Gastroesophageal sphincter (tissue), 4 donors: ENCODE measurements around the gene CCDC13. TPM values are rescaled to one million over a fixed set of nuclear protein-coding genes. Genes with fewer than 3 reads are reported as not detected.

ENCODE experiments used
- ATAC-seq: fragments of 150-250 bp; one replicate; pipeline ENCODE4 v1.9.1; 2016; ENCODE audit warnings: mild to moderate bottlenecking, moderate library complexity
- H3K27ac ChIP-seq, 4 donors: fragments of 200-600 bp; sonication (generic) in 3 of 4; 1 replicate in 3 of 4; 2 replicates in 1 of 4; pipeline ENCODE4 v1.5.1; 2016 to 2019
- H3K27me3 ChIP-seq: fragments of 200-600 bp; sonication (generic); one replicate; pipeline ENCODE4 v1.5.1; 2019
- H3K36me3 ChIP-seq, 2 donors: fragments of 200-600 bp; sonication (generic); one replicate each; pipeline ENCODE4 v1.5.1; 2019; ENCODE audit warnings: control low read depth in 1 of 2
- H3K4me1 ChIP-seq, 3 donors: fragments of 200-600 bp; sonication (generic); 1 replicate in 2 of 3; 2 replicates in 1 of 3; pipeline ENCODE4 v1.5.1; 2016 to 2019; ENCODE audit warnings: control low read depth in 2 of 3
- H3K4me3 ChIP-seq, 2 donors: fragments of 200-600 bp; sonication (generic); one replicate each; pipeline ENCODE4 v1.5.1; 2019; ENCODE audit warnings: mild to moderate bottlenecking in 1 of 2, moderate library complexity in 1 of 2
- H3K9me3 ChIP-seq, 3 donors: fragments of 200-600 bp; sonication (generic); one replicate each; pipeline ENCODE4 v1.5.1; 2017 to 2019; ENCODE audit warnings: control low read depth in 2 of 3
- EP300 ChIP-seq: sonication (generic); formaldehyde crosslinking; IDR thresholded peaks from one replicate; pipeline ENCODE4 v1.6.1; 2017; ENCODE audit warnings: antibody characterized with exemption, mild to moderate bottlenecking
- POLR2A ChIP-seq, 2 donors: fragments of 450-650 bp; IDR thresholded peaks; one replicate each; pipeline ENCODE4 v1.6.1; 2017; ENCODE audit warnings: antibody characterized with exemption in 2 of 2, mild to moderate bottlenecking in 2 of 2, moderate library complexity in 1 of 2
- POLR2AphosphoS5 ChIP-seq: sonication (generic); formaldehyde crosslinking; IDR thresholded peaks from one replicate; pipeline ENCODE4 v1.6.1; 2017; ENCODE audit warnings: antibody characterized with exemption
- WGBS, 2 donors: methylation state at CpG; one replicate each; pipeline ENCODE4 v1.1.5; 2018; ENCODE audit warnings: low coverage in 1 of 2; 5-methylcytosine and 5-hydroxymethylcytosine counted together
- total RNA-seq, 4 donors: library from RNA; depleted of rRNA; stranded (reverse); fragments of >200 nt; gene quantifications; one replicate each; pipeline ENCODE4 v1.1.0, GENCODE V29; 2016
- TF ChIP-seq, protein P1 (sequence below), 4 experiments: fragments of 200-600 bp in 2 of 4; fragments of 450-650 bp in 2 of 4; sonication (generic) in 1 of 4; IDR thresholded peaks; one replicate each; pipeline ENCODE4 v1.5.1; 2017 to 2019; ENCODE audit warnings: antibody characterized with exemption in 4 of 4, mild to moderate bottlenecking in 2 of 4, moderate library complexity in 2 of 4

The CCDC13 gene
- total RNA-seq, 4 donors from 2014 or later: 2.8 to 7.4 (median 5.6) TPM

DNA sequence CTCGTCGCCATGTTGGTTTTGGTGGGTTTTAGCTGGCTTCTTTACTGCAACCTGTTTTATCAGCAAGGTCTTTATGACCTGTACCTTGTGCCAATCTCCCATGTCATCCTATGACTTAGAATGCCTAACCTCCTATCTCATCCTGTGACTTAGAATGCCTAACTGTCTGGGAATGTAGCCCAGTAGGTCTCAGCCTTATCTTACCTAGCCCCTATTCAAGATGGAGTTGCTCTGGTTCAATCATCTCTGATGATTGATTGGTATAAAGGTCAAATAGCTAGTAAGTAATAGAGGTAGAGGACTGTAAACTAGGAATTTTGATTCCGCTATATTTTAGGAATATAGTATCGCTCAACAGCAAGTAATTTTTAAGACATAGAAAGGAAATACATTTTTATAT, 34.9 kb upstream of the CCDC13 start:
- no peak for TF ChIP-seq POLR2AphosphoS5
- Histone ChIP-seq H3K4me3 (no peak overlapping the region), H3K27ac (no peak overlapping the region), H3K36me3 (no peaks in the 10 kb centered on the region), H3K9me3 (no peaks in the 10 kb centered on the region), H3K4me1 (peaks cover 0 to 16% (median 6%) of the 10 kb centered on the region in 3 donors), H3K27me3 (no peaks in the 10 kb centered on the region)
- ATAC-seq: no peak
- 83 to 88% methylated on average over 4 of the region's 4 CpGs for WGBS, 2 donors

DNA sequence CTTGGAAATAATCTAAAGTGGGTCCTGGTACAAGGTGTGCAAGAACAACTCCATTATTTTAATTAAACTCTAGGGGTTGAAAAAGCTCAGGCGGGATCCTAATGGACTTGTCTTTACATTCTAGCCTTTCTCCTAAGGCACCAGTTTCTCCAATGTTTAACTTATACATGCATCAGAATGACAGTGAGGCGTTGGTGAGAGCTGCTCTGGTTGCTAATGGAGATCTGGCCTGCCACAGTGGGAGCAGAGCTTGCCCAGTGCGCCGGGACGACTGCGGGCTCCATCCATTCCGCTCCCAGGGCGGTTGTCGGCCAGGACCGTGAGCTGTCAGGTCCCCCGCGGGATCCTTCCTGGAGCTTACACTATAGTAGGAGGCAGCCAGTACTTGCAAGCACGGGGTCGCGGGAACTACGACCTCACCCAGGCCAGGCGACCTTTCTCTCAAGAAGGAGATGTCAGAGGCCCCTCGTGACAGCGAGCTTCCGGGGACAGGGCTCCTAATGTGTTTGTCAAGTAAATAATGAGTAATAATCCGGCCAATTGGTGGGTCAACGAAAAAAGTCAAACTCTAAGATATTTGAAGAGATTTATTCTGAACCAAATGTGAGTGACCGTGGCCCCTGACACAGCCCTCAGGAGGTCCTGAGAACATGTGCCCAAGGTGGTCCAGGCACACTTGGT, 32.2 kb upstream of the CCDC13 start:
- Histone ChIP-seq H3K4me1 (peaks cover 11 to 43% (median 15%) of the 10 kb centered on the region in 3 donors), H3K36me3 (no peaks in the 10 kb centered on the region), H3K27me3 (no peaks in the 10 kb centered on the region), H3K9me3 (no peaks in the 10 kb centered on the region), H3K4me3 (peak overlapping the region; percentile 68 to 76), H3K27ac (peak overlapping the region; percentile 85 to 99 (median 96))
- TF ChIP-seq EP300 (no peak), POLR2A (IDR thresholded peaks at IDR 0.05) (no peak), POLR2AphosphoS5 (no peak)
- TF ChIP-seq, protein P1, sequence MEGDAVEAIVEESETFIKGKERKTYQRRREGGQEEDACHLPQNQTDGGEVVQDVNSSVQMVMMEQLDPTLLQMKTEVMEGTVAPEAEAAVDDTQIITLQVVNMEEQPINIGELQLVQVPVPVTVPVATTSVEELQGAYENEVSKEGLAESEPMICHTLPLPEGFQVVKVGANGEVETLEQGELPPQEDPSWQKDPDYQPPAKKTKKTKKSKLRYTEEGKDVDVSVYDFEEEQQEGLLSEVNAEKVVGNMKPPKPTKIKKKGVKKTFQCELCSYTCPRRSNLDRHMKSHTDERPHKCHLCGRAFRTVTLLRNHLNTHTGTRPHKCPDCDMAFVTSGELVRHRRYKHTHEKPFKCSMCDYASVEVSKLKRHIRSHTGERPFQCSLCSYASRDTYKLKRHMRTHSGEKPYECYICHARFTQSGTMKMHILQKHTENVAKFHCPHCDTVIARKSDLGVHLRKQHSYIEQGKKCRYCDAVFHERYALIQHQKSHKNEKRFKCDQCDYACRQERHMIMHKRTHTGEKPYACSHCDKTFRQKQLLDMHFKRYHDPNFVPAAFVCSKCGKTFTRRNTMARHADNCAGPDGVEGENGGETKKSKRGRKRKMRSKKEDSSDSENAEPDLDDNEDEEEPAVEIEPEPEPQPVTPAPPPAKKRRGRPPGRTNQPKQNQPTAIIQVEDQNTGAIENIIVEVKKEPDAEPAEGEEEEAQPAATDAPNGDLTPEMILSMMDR (IDR thresholded peaks at IDR 0.05): no peak
- ATAC-seq: no peak
- WGBS, 2 donors: 57 to 69% methylated on average over 2 to 5 of the region's 23 CpGs

DNA sequence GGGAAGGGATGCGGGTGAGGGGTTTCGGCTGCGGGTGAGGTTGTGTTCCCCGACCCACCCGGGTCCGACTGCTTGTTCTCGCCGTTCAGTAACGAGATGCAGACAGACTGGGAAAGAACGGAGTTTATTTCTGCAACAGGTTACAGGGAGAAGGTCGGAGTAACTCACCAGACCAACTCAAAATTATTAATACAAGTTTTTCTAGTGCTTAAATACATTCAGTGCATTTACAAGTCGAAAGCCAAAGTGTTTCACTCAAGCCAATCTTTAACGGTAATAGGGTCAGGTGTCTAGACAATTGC, 31.7 kb upstream of the CCDC13 start:
- H3K4me1 ChIP-seq: peaks cover 15 to 48% (median 17%) of the 10 kb centered on the region in 3 donors
- WGBS, 2 donors: 0 to 6% methylated on average over 2 to 6 of the region's 13 CpGs
- H3K27me3 ChIP-seq: no peaks in the 10 kb centered on the region
- TF ChIP-seq POLR2A (IDR thresholded peaks at IDR 0.05) (no peak), POLR2AphosphoS5 (no peak), EP300 (peak; percentile 51)
- TF ChIP-seq, protein P1 (IDR thresholded peaks at IDR 0.05): peak in 1 of 4 experiments; percentile 8
- ATAC-seq: no peak
- H3K4me3 ChIP-seq: peak overlapping the region; percentile 68 to 76
- no peaks in the 10 kb centered on the region for H3K36me3 ChIP-seq
- H3K9me3 ChIP-seq: no peaks in the 10 kb centered on the region
- peak overlapping the region; percentile 85 to 99 (median 96) for H3K27ac ChIP-seq

DNA sequence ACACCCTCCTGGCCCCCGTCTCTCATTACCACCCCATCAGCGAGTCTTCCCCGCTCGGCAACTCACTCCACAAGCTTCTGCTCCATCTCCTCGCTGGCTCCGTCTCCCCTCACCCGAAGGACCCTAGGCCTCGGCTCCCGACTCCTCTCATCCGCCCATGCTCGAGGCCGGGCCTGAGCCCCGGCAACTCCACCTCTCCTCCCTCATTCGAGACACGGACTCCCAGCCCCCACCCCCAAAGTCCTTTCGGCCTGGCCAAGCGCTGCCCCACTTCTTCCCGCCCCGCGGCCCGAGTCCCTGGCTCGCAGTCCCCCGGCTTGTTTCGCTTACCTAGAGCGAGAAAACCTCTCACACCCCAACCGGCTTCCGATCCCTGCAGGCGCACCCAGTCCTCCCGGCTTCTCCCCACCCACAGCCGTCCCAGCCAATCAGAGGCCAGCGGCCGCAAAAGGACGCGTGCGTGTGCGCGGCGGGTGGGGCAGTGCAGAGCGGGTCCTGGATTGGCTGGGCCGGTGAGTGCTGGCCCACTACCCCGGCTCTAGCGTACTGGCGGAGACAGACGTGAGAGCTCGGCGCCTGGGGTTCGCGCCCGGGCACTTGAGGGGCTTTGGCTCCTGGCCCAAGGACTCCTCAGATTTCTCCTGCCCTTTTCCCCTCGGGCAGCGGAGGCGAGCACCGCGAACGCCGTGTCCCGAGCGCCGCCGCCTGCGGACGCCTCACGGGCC, 31.2 kb upstream of the CCDC13 start, which contains the start of gene HIGD1A:
Gene HIGD1A, minus strand, starts transcription at position 385 of the 725 bp plus-strand sequence. CDS start 10,237 bp downstream, outside the sequence.
- Histone ChIP-seq H3K36me3 (no peaks in the 10 kb centered on the region), H3K27me3 (no peaks in the 10 kb centered on the region), H3K4me1 (peaks cover 16 to 53% (median 22%) of the 10 kb centered on the region in 3 donors), H3K4me3 (peak within 1 kb of the TSS; percentile 68 to 76), H3K9me3 (no peaks in the 10 kb centered on the region), H3K27ac (peak within 1 kb of the TSS; percentile 85 to 99 (median 96))
- TF ChIP-seq EP300: no peak
- TF ChIP-seq POLR2AphosphoS5: peak; percentile 99
- TF ChIP-seq, protein P1 (IDR thresholded peaks at IDR 0.05): no peak
- peak; percentile 94 to 96 for TF ChIP-seq POLR2A (IDR thresholded peaks at IDR 0.05)
- peak; percentile 100 for ATAC-seq
- 2% methylated on average over 25 of the region's 63 CpGs; no CpG with 5 or more reads in 1 of the 2 donors for WGBS, 2 donors

DNA sequence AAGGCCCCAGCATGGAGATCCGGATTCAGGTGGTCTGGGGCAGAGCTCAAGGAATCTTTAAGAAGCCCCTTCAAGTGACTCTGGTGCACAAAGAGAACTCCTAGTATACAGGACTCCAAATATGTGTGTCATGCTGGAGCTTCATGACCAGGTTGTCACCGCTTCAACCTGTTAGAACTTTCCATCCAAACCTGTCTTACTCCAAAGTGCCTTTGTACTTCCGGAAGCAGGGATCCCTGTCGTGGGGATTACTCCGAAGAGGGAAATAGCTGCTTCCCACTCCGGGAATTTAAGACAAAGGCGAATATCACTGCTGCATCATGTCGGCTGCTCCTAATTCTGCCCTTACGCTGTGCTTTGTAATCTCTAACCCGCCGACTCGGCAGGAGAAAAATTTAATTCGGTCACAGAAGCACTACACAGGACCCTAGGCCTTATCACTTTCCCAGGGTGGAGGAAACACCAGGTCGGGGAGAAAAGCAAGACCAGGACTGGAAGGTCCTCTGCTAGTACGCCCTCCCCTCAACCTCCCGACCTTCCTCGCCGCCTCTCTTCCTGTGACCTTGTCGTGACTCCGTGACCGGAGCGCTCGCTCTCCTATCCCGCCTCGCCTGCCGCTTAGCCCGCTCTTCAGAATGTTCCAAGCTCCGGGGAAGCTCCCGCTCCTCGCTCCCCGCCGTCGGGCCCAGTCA, 30.5 kb upstream of the CCDC13 start:
- H3K36me3 ChIP-seq: no peaks in the 10 kb centered on the region
- TF ChIP-seq, protein P1 (IDR thresholded peaks at IDR 0.05): no peak
- TF ChIP-seq EP300 (no peak), POLR2AphosphoS5 (no peak), POLR2A (IDR thresholded peaks at IDR 0.05) (no peak)
- ATAC-seq: peak; percentile 22
- WGBS, 2 donors: 0 to 3% methylated on average over 3 to 26 of the region's 33 CpGs
- peak overlapping the region; percentile 85 to 99 (median 96) for H3K27ac ChIP-seq
- no peaks in the 10 kb centered on the region for H3K27me3 ChIP-seq
- H3K4me1 ChIP-seq: peaks cover 16 to 54% (median 23%) of the 10 kb centered on the region in 3 donors
- peak overlapping the region; percentile 68 to 76 for H3K4me3 ChIP-seq
- H3K9me3 ChIP-seq: no peaks in the 10 kb centered on the region
